CD14-positive monocyte (primary cell): Measurements from ENCODE around the gene GTF3C1. TPM values are rescaled to one million over a fixed set of nuclear protein-coding genes. Genes with fewer than 3 reads are reported as not detected.

Experiments used
- DNase-seq, 3 donors: peaks; one replicate each; pipeline ENCODE4 v3.0.0-alpha.2; 2011 to 2022
- H2AFZ ChIP-seq: 2 replicates; pipeline ENCODE4 v1.6.0; 2012; ENCODE audit warnings: mild to moderate bottlenecking, low read depth, low read length, inconsistent platforms; ENCODE audit not compliant: insufficient read depth, poor library complexity, severe bottlenecking
- H3K27ac ChIP-seq, 2 donors: 1 replicate in 1 of 2; 2 replicates in 1 of 2; pipeline ENCODE4 v1.5.1; 2012 to 2013; ENCODE audit warnings: low read length in 2 of 2, control low read depth in 1 of 2, inconsistent platforms in 1 of 2, low read depth in 1 of 2, mild to moderate bottlenecking in 1 of 2
- H3K27me3 ChIP-seq, 2 donors: one replicate each; pipeline versions ENCODE4 v1.6.0 to v1.6.1; 2011 to 2013; ENCODE audit warnings: low read length in 2 of 2; ENCODE audit not compliant: control insufficient read depth in 2 of 2, insufficient read depth in 2 of 2
- H3K36me3 ChIP-seq, 2 donors: replicated peaks in 1 of 2; 1 replicate in 1 of 2; 2 replicates in 1 of 2; pipeline versions ENCODE4 v1.5.1 to v1.6.1; 2012 to 2013; ENCODE audit warnings: low read length in 2 of 2, control low read depth in 1 of 2, inconsistent platforms in 1 of 2, mild to moderate bottlenecking in 1 of 2; ENCODE audit not compliant: insufficient read depth in 2 of 2, control insufficient read depth in 1 of 2
- H3K4me1 ChIP-seq, 2 donors: 1 replicate in 1 of 2; 2 replicates in 1 of 2; pipeline versions ENCODE4 v1.5.1 to v1.6.1; 2012 to 2013; ENCODE audit warnings: low read length in 2 of 2, control low read depth in 1 of 2, inconsistent platforms in 1 of 2, mild to moderate bottlenecking in 1 of 2, moderate library complexity in 1 of 2; ENCODE audit not compliant: insufficient read depth in 2 of 2, control insufficient read depth in 1 of 2
- H3K4me2 ChIP-seq: replicated peaks from 2 replicates; pipeline ENCODE3; 2012; ENCODE audit warnings: low read length, moderate library complexity, mild to moderate bottlenecking; ENCODE audit not compliant: poor library complexity, severe bottlenecking; ENCODE audit errors: extremely low read depth
- H3K4me3 ChIP-seq, 3 experiments: fragments of 200-600 bp in 1 of 3; sonication (generic) in 1 of 3; replicated peaks in 1 of 3; 1 replicate in 2 of 3; 2 replicates in 1 of 3; pipeline ENCODE4 v1.5.1; 2011 to 2013; ENCODE audit warnings: low read length in 3 of 3, mild to moderate bottlenecking in 3 of 3, control low read depth in 2 of 3, low read depth in 2 of 3, inconsistent platforms in 1 of 3, moderate library complexity in 1 of 3
- H3K79me2 ChIP-seq: 2 replicates; pipeline ENCODE4 v1.6.0; 2012; ENCODE audit warnings: mild to moderate bottlenecking, control low read depth, inconsistent platforms, low read length, moderate library complexity; ENCODE audit not compliant: insufficient read depth
- H3K9ac ChIP-seq: 2 replicates; pipeline ENCODE4 v1.6.0; 2017; ENCODE audit warnings: low read length, mild to moderate bottlenecking; ENCODE audit not compliant: insufficient read depth, poor library complexity, severe bottlenecking
- H3K9me3 ChIP-seq, 2 donors: replicated peaks in 1 of 2; 1 replicate in 1 of 2; 2 replicates in 1 of 2; pipeline versions ENCODE4 v1.5.1 to v1.6.1; 2012 to 2013; ENCODE audit warnings: low read length in 2 of 2, control low read depth in 1 of 2; ENCODE audit not compliant: control insufficient read depth in 1 of 2, insufficient read depth in 1 of 2
- H4K20me1 ChIP-seq: 2 replicates; pipeline ENCODE4 v1.6.0; 2012; ENCODE audit warnings: mild to moderate bottlenecking, low read length, control low read depth, moderate library complexity; ENCODE audit not compliant: insufficient read depth
- H3K27ac Mint-ChIP-seq, 7 donors: one replicate each; pipeline ENCODE4 v1.8.0; 2020; ENCODE audit warnings: mild to moderate bottlenecking in 7 of 7, mixed read lengths in 7 of 7, moderate library complexity in 6 of 7, inconsistent platforms in 2 of 7
- H3K27me3 Mint-ChIP-seq, 3 donors: one replicate each; pipeline ENCODE4 v1.8.0; 2021 to 2022; ENCODE audit warnings: low read depth in 3 of 3, mild to moderate bottlenecking in 3 of 3, mixed read lengths in 3 of 3, moderate library complexity in 3 of 3, inconsistent platforms in 1 of 3
- H3K36me3 Mint-ChIP-seq, 2 donors: one replicate each; pipeline ENCODE4 v1.8.0; 2020; ENCODE audit warnings: mixed read lengths in 2 of 2, inconsistent platforms in 1 of 2, mild to moderate bottlenecking in 1 of 2
- H3K4me1 Mint-ChIP-seq: one replicate; pipeline ENCODE4 v1.8.0; 2020; ENCODE audit warnings: mild to moderate bottlenecking, mixed read lengths
- H3K4me3 Mint-ChIP-seq, 2 donors: one replicate each; pipeline ENCODE4 v1.8.0; 2020; ENCODE audit warnings: mild to moderate bottlenecking in 2 of 2, mixed read lengths in 2 of 2, moderate library complexity in 1 of 2
- H3K9me3 Mint-ChIP-seq, 7 donors: one replicate each; pipeline ENCODE4 v1.8.0; 2020 to 2022; ENCODE audit warnings: mixed read lengths in 7 of 7, mild to moderate bottlenecking in 6 of 7, moderate library complexity in 6 of 7, inconsistent platforms in 2 of 7
- CTCF ChIP-seq: fragments of 200-600 bp; IDR thresholded peaks from one replicate; pipeline ENCODE4 v1.8.0; 2022; ENCODE audit warnings: antibody characterized with exemption, mild to moderate bottlenecking
- WGBS: methylation state at CpG from one replicate; pipeline ENCODE4 v1.1.5; 2013; ENCODE audit warnings: missing lambda C conversion rate; ENCODE audit not compliant: insufficient coverage; 5-methylcytosine and 5-hydroxymethylcytosine counted together
- intact Hi-C, 2 donors: fragments of 100-400 bp; cut with micrococcal nuclease; formaldehyde crosslinking; loops; one replicate each; pipeline versions ENCODE4 v1.15.0 to v1.15.1; 2023
- polyA plus RNA-seq, 3 donors: library from polyadenylated mRNA; depleted of rRNA in 1 of 3; unstranded in 2 of 3; stranded (reverse) in 1 of 3; fragments of 300-500 nt in 2 of 3; fragments of >200 nt in 1 of 3; fragmentation: Illumina TruSeq in 2 of 3; gene quantifications; 1 replicate in 2 of 3; 2 replicates in 1 of 3; pipeline ENCODE4 v1.2.3, GENCODE V29; 2012 to 2021

The GTF3C1 gene
- polyA plus RNA-seq, 3 donors: 7.0 to 22.0 (median 12.8) TPM

- Histone ChIP-seq H3K27ac (no peak overlapping the region), H3K79me2 (no peaks in the 10 kb centered on the region), H3K27me3 (no peaks in the 10 kb centered on the region), H4K20me1 (no peaks in the 10 kb centered on the region), H3K4me2 (no peak overlapping the region), H3K9me3 (no peaks in the 10 kb centered on the region), H3K4me3 (no peak overlapping the region), H2AFZ (no peak overlapping the region), H3K4me1 (no peaks in the 10 kb centered on the region), H3K9ac (no peak overlapping the region), H3K36me3 (peaks cover 92 to 99% of the 10 kb centered on the region in 2 donors)
- Mint-ChIP-seq H3K27me3 (peaks cover 0 to 2% (median 0%) of the 10 kb centered on the region in 3 donors), H3K9me3 (peaks cover 0 to 1% (median 0%) of the 10 kb centered on the region in 7 donors), H3K36me3 (peaks cover 98 to 99% of the 10 kb centered on the region in 2 donors), H3K27ac (no peak overlapping the region), H3K4me1 (no peaks in the 10 kb centered on the region), H3K4me3 (no peak overlapping the region)
- intact Hi-C loops: no loop called here
- no peak for TF ChIP-seq CTCF
- no peak for DNase-seq
- WGBS: 100% methylated on average over 4 of the region's 7 CpGs
Observed at GRCh38 chr16:27480761-27481160, 69.0 kb downstream of the GTF3C1 start.

GRCh38 chr16:27476240-27476639 lies 73.5 kb downstream of the GTF3C1 start:
- Histone ChIP-seq H3K27ac (no peak overlapping the region), H2AFZ (no peak overlapping the region), H4K20me1 (no peaks in the 10 kb centered on the region), H3K27me3 (no peaks in the 10 kb centered on the region), H3K9me3 (no peaks in the 10 kb centered on the region), H3K79me2 (no peaks in the 10 kb centered on the region), H3K4me1 (no peaks in the 10 kb centered on the region), H3K9ac (no peak overlapping the region), H3K4me2 (no peak overlapping the region), H3K4me3 (no peak overlapping the region), H3K36me3 (peaks cover 85 to 99% of the 10 kb centered on the region in 2 donors)
- Mint-ChIP-seq H3K36me3 (peaks cover 95 to 98% of the 10 kb centered on the region in 2 donors), H3K9me3 (no peaks in the 10 kb centered on the region), H3K4me1 (no peaks in the 10 kb centered on the region), H3K4me3 (no peak overlapping the region), H3K27ac (peak overlapping the region in 1 of 7 donors; percentile 50), H3K27me3 (peaks cover 0 to 2% (median 1%) of the 10 kb centered on the region in 3 donors)
- no peak for TF ChIP-seq CTCF
- no peak for DNase-seq
- intact Hi-C loops: no loop called here
- WGBS: 99% methylated on average over 7 of the region's 9 CpGs
